VCaP (cell line): ENCODE measurements around the gene KIF5B.
A peak's percentile ranks its signal among the peaks of the same experiment; 100 is the strongest.
"Not testable (repeated sequence)": the region's sequence is repeated elsewhere in the genome, so short reads cannot be mapped to it uniquely, and the experiment has no call there.

Source experiments
- H3K27ac ChIP-seq: fragments of 450-650 bp; 2 replicates; pipeline ENCODE4 v1.5.1; 2017
- CTCF ChIP-seq: fragments of 450-650 bp; conservative IDR thresholded peaks from 2 replicates; pipeline ENCODE4 v1.5.1; 2017; ENCODE audit warnings: mild to moderate bottlenecking, moderate library complexity

KIF5B gene

GRCh38 chr10:32004161-32004591 is 52.0 kb downstream of the KIF5B start:
- no peak for TF ChIP-seq CTCF

GRCh38 chr10:32002531-32002930 is 53.7 kb downstream of the KIF5B start:
- no peak overlapping the region for H3K27ac ChIP-seq
- TF ChIP-seq CTCF, result no peak

More at GRCh38 chr10:32004161-32004591, 52.0 kb downstream of the KIF5B start:
- H3K27ac ChIP-seq, result no peak overlapping the region

- peak overlapping the region; percentile 62 for H3K27ac ChIP-seq
- TF ChIP-seq CTCF, result no peak
These were observed 55.3 kb downstream of the KIF5B start for GRCh38 chr10:32000937-32001336.

- H3K27ac ChIP-seq, result peak overlapping the region; percentile 62
- no peak for TF ChIP-seq CTCF
These were observed 56.4 kb downstream of the KIF5B start for GRCh38 chr10:31999836-32000235.

- H3K27ac ChIP-seq, result peak overlapping the region; percentile 62
- no peak for TF ChIP-seq CTCF
These were observed 57.1 kb downstream of the KIF5B start for GRCh38 chr10:31999070-31999660.

GRCh38 chr10:31994926-31995325 is 61.3 kb downstream of the KIF5B start:
- H3K27ac ChIP-seq, result no peak overlapping the region
- TF ChIP-seq CTCF, result no peak

- no peak for TF ChIP-seq CTCF
- no peak overlapping the region for H3K27ac ChIP-seq
These were observed 65.3 kb downstream of the KIF5B start for GRCh38 chr10:31990937-31991336.

GRCh38 chr10:31987786-31988185 is 68.4 kb downstream of the KIF5B start:
- not testable (repeated sequence) for H3K27ac ChIP-seq
